ENCODE data around the gene DTNB. TPM values are rescaled to one million over a fixed set of nuclear protein-coding genes. Genes with fewer than 3 reads are reported as not detected.

The DTNB gene
- total RNA-seq, 1 experiment from 2014 or later = 51.9 TPM

- Histone ChIP-seq H3K79me2 (ENCODE audit: low read depth) (no peaks in the 10 kb centered on the region), H3K4me2 (no peak overlapping the region), H3K27me3 (ENCODE audit: insufficient read depth, low read depth) (no peaks in the 10 kb centered on the region), H3K9me3 (ENCODE audit: insufficient read depth, low read depth) (0 out of 2 replicates have a peak, but pooled peaks cover 3% of the 10 kb centered on the region), H4K20me1 (ENCODE audit: insufficient read depth) (no peaks in the 10 kb centered on the region), H3K9me2 (ENCODE audit: insufficient read depth) (no peaks in the 10 kb centered on the region), H3K27ac (no peak overlapping the region), H3K36me3 (ENCODE audit: low read depth) (peaks cover 4% of the 10 kb centered on the region; the same call in 1 of the 2 replicates), H3K4me3 (no peak overlapping the region), H2AFZ (no peak overlapping the region), H3F3A (ENCODE audit: insufficient read depth, low read depth) (no peaks in the 10 kb centered on the region), H3K4me1 (replicated peaks; ENCODE audit: insufficient read depth) (no peaks in the 10 kb centered on the region)
- DNase-seq = no peak
- ChIA-PET CTCF (no interaction called here), POLR2A (ENCODE audit: unreplicated experiment) (no interaction called here)
- intact Hi-C loops (cut with micrococcal nuclease; ENCODE audit: unreplicated experiment) = no loop called here
- TF ChIP-seq, protein P1, sequence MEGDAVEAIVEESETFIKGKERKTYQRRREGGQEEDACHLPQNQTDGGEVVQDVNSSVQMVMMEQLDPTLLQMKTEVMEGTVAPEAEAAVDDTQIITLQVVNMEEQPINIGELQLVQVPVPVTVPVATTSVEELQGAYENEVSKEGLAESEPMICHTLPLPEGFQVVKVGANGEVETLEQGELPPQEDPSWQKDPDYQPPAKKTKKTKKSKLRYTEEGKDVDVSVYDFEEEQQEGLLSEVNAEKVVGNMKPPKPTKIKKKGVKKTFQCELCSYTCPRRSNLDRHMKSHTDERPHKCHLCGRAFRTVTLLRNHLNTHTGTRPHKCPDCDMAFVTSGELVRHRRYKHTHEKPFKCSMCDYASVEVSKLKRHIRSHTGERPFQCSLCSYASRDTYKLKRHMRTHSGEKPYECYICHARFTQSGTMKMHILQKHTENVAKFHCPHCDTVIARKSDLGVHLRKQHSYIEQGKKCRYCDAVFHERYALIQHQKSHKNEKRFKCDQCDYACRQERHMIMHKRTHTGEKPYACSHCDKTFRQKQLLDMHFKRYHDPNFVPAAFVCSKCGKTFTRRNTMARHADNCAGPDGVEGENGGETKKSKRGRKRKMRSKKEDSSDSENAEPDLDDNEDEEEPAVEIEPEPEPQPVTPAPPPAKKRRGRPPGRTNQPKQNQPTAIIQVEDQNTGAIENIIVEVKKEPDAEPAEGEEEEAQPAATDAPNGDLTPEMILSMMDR (conservative IDR thresholded peaks at IDR 0.05) = no peak
- TF ChIP-seq EZH2 (IDR thresholded peaks at IDR 0.05; ENCODE audit: low read depth) = no peak
- no TSS peak for BruUV-seq (replicated peaks)
Measured at GRCh38 chr2:25632396-25632795, 41.0 kb downstream of the DTNB start.

GRCh38 chr2:25624635-25625034 lies 48.7 kb downstream of the DTNB start:
- TF ChIP-seq, protein P1 (conservative IDR thresholded peaks at IDR 0.05) = no peak
- no peak for TF ChIP-seq EZH2 (IDR thresholded peaks at IDR 0.05; ENCODE audit: low read depth)
- H3K27me3 ChIP-seq (ENCODE audit: insufficient read depth, low read depth) = no peaks in the 10 kb centered on the region
- 0 out of 2 replicates have a peak, but pooled peaks cover 3% of the 10 kb centered on the region for H3K9me3 ChIP-seq (ENCODE audit: insufficient read depth, low read depth)
- CTCF ChIA-PET = interaction anchor here (0.5 to 0.6 kb wide), 2 partner anchors 408 to 496 kb away, joined by 3 to 6 read pairs; no protein-coding TSS in a partner anchor
- no peak overlapping the region for H3K4me2 ChIP-seq
- no peak overlapping the region for H3K27ac ChIP-seq
- no TSS peak for BruUV-seq (replicated peaks)
- intact Hi-C loops (cut with micrococcal nuclease; ENCODE audit: unreplicated experiment) = no loop called here
- H3F3A ChIP-seq (ENCODE audit: insufficient read depth, low read depth) = peaks cover 2% of the 10 kb centered on the region; the same call in 1 of the 2 replicates
- H3K36me3 ChIP-seq (ENCODE audit: low read depth) = 0 out of 2 replicates have a peak, but pooled peaks cover 5% of the 10 kb centered on the region
- no peaks in the 10 kb centered on the region for H3K9me2 ChIP-seq (ENCODE audit: insufficient read depth)
- no peak overlapping the region for H2AFZ ChIP-seq
- no peak for DNase-seq
- H3K79me2 ChIP-seq (ENCODE audit: low read depth) = no peaks in the 10 kb centered on the region
- peaks cover under 1% of the 10 kb centered on the region; the same call in 1 of the 2 replicates for H3K4me1 ChIP-seq (replicated peaks; ENCODE audit: insufficient read depth)
- H4K20me1 ChIP-seq (ENCODE audit: insufficient read depth) = no peaks in the 10 kb centered on the region
- H3K4me3 ChIP-seq = no peak overlapping the region
- POLR2A ChIA-PET (ENCODE audit: unreplicated experiment) = interaction anchor here (0.7 kb wide), 1 partner anchor 50 kb away, joined by 8 read pairs; no protein-coding TSS in a partner anchor

DNA sequence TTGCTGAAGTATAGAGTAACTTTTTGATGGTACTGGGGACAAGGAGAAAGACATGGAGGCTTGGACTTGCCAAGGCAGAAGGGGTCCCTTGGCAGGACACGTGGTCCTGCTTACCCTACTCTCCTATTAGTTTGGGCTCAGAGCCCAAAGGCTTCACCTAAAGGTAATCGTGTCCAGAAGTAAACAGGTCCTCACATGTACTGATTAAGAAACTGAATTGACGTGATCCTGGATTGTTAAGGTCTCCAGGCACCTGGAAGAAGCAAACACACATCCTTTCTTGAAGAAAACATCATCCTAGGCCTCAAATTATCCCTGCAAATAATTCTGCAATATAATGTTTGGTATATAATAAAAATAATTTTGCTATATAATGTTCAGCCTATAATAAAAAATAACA lies 50.0 kb downstream of the DTNB start:
- no peak for DNase-seq
- no TSS peak for BruUV-seq (replicated peaks)
- POLR2A ChIA-PET (ENCODE audit: unreplicated experiment) = interaction anchor here (0.6 kb wide), 1 partner anchor 242 kb away, joined by 5 read pairs; no protein-coding TSS in a partner anchor
- TF ChIP-seq, protein P1 (conservative IDR thresholded peaks at IDR 0.05) = no peak
- no peak for TF ChIP-seq EZH2 (IDR thresholded peaks at IDR 0.05; ENCODE audit: low read depth)
- no peak overlapping the region for H3K4me3 ChIP-seq
- no peaks in the 10 kb centered on the region for H3K9me2 ChIP-seq (ENCODE audit: insufficient read depth)
- H3K9me3 ChIP-seq (ENCODE audit: insufficient read depth, low read depth) = no peaks in the 10 kb centered on the region
- peaks cover 15% of the 10 kb centered on the region for H3F3A ChIP-seq (ENCODE audit: insufficient read depth, low read depth)
- H3K79me2 ChIP-seq (ENCODE audit: low read depth) = 0 out of 2 replicates have a peak, but pooled peaks cover under 1% of the 10 kb centered on the region
- no peak overlapping the region for H2AFZ ChIP-seq
- intact Hi-C loops (cut with micrococcal nuclease; ENCODE audit: unreplicated experiment) = no loop called here
- H3K4me1 ChIP-seq (replicated peaks; ENCODE audit: insufficient read depth) = peaks cover 14% of the 10 kb centered on the region
- no peak overlapping the region for H3K27ac ChIP-seq
- CTCF ChIA-PET = no interaction called here
- no peaks in the 10 kb centered on the region for H4K20me1 ChIP-seq (ENCODE audit: insufficient read depth)
- H3K4me2 ChIP-seq = no peak overlapping the region
- H3K27me3 ChIP-seq (ENCODE audit: insufficient read depth, low read depth) = no peaks in the 10 kb centered on the region
- H3K36me3 ChIP-seq (ENCODE audit: low read depth) = 0 out of 2 replicates have a peak, but pooled peaks cover 5% of the 10 kb centered on the region

Measured in PC-9 (cell line).